ENCODE results near the gene PRKCE.

DNA sequence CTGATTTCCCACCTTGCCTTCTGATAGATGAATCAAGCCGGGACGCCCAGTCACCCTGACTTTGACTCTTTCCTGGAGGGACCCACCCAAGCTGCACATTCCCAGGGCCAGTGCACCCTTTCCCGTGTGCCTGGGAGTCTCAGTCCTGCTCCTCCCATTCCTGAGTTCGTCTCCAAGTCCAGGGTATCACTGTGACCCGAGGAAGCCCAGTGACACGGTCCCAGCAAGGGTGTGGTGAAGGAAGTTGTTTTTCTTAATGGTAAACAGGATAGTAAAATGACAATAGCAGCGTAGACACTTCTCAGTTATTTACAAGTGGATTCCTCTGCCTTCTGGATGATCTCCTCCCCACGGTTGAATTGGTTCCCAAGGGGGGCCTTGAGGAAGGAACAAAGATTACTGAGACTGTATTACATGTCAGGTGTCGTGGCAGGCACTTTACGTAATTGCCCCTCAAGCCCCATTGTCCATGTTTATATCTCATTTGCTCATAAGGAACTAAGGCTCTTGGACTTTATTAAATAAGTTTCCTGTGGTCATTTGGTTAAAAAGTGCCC lies 123.3 kb downstream of the PRKCE start:
- TF ChIP-seq, protein P1, sequence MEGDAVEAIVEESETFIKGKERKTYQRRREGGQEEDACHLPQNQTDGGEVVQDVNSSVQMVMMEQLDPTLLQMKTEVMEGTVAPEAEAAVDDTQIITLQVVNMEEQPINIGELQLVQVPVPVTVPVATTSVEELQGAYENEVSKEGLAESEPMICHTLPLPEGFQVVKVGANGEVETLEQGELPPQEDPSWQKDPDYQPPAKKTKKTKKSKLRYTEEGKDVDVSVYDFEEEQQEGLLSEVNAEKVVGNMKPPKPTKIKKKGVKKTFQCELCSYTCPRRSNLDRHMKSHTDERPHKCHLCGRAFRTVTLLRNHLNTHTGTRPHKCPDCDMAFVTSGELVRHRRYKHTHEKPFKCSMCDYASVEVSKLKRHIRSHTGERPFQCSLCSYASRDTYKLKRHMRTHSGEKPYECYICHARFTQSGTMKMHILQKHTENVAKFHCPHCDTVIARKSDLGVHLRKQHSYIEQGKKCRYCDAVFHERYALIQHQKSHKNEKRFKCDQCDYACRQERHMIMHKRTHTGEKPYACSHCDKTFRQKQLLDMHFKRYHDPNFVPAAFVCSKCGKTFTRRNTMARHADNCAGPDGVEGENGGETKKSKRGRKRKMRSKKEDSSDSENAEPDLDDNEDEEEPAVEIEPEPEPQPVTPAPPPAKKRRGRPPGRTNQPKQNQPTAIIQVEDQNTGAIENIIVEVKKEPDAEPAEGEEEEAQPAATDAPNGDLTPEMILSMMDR (IDR thresholded peaks at IDR 0.05; ENCODE audit: low read depth, low read length, missing input control), result no peak
- no peak for TF ChIP-seq GABPA (IDR thresholded peaks at IDR 0.05 in 1 of 2, conservative IDR thresholded peaks at IDR 0.05 in 1 of 2)
- TF ChIP-seq, protein P2, sequence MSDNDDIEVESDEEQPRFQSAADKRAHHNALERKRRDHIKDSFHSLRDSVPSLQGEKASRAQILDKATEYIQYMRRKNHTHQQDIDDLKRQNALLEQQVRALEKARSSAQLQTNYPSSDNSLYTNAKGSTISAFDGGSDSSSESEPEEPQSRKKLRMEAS (IDR thresholded peaks at IDR 0.05), result no peak
- TF ChIP-seq, protein P3, sequence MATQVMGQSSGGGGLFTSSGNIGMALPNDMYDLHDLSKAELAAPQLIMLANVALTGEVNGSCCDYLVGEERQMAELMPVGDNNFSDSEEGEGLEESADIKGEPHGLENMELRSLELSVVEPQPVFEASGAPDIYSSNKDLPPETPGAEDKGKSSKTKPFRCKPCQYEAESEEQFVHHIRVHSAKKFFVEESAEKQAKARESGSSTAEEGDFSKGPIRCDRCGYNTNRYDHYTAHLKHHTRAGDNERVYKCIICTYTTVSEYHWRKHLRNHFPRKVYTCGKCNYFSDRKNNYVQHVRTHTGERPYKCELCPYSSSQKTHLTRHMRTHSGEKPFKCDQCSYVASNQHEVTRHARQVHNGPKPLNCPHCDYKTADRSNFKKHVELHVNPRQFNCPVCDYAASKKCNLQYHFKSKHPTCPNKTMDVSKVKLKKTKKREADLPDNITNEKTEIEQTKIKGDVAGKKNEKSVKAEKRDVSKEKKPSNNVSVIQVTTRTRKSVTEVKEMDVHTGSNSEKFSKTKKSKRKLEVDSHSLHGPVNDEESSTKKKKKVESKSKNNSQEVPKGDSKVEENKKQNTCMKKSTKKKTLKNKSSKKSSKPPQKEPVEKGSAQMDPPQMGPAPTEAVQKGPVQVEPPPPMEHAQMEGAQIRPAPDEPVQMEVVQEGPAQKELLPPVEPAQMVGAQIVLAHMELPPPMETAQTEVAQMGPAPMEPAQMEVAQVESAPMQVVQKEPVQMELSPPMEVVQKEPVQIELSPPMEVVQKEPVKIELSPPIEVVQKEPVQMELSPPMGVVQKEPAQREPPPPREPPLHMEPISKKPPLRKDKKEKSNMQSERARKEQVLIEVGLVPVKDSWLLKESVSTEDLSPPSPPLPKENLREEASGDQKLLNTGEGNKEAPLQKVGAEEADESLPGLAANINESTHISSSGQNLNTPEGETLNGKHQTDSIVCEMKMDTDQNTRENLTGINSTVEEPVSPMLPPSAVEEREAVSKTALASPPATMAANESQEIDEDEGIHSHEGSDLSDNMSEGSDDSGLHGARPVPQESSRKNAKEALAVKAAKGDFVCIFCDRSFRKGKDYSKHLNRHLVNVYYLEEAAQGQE (IDR thresholded peaks at IDR 0.05), result no peak
- TF ChIP-seq, protein P4, sequence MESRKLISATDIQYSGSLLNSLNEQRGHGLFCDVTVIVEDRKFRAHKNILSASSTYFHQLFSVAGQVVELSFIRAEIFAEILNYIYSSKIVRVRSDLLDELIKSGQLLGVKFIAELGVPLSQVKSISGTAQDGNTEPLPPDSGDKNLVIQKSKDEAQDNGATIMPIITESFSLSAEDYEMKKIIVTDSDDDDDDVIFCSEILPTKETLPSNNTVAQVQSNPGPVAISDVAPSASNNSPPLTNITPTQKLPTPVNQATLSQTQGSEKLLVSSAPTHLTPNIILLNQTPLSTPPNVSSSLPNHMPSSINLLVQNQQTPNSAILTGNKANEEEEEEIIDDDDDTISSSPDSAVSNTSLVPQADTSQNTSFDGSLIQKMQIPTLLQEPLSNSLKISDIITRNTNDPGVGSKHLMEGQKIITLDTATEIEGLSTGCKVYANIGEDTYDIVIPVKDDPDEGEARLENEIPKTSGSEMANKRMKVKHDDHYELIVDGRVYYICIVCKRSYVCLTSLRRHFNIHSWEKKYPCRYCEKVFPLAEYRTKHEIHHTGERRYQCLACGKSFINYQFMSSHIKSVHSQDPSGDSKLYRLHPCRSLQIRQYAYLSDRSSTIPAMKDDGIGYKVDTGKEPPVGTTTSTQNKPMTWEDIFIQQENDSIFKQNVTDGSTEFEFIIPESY (IDR thresholded peaks at IDR 0.05), result no peak

Data from liver (tissue), 3 donors.